Astrocyte of the hippocampus (primary cell): ENCODE data around the gene TPPP.

Experiments
- DNase-seq: peaks from one replicate; pipeline ENCODE4 v3.0.0; 2011; ENCODE audit warnings: low read depth, low spot score

The TPPP gene

GRCh38 chr5:665541-665955 is 27.6 kb downstream of the TPPP start:
- DNase-seq: no peak

GRCh38 chr5:664994-665360 is 28.2 kb downstream of the TPPP start:
- DNase-seq: no peak

- DNase-seq: no peak
Measured at GRCh38 chr5:664343-664993, 28.7 kb downstream of the TPPP start.

GRCh38 chr5:663436-664342 is 29.5 kb downstream of the TPPP start:
- no peak for DNase-seq

GRCh38 chr5:662751-663435 is 30.3 kb downstream of the TPPP start:
- DNase-seq: no peak

- DNase-seq: no peak
Measured at GRCh38 chr5:661891-662750, 31.0 kb downstream of the TPPP start.

GRCh38 chr5:660491-661030 is 32.6 kb downstream of the TPPP start:
- DNase-seq: no peak

GRCh38 chr5:659496-660263 is 33.5 kb downstream of the TPPP start:
- no peak for DNase-seq

- DNase-seq: no peak
Measured at GRCh38 chr5:658103-658502, 35.0 kb downstream of the TPPP start.

GRCh38 chr5:657570-657969 is 35.6 kb downstream of the TPPP start:
- peak; percentile 83 for DNase-seq

- DNase-seq: no peak
Measured at GRCh38 chr5:655406-655805, 37.7 kb downstream of the TPPP start.

- DNase-seq: no peak
Measured at GRCh38 chr5:654071-654778, 38.9 kb downstream of the TPPP start.

GRCh38 chr5:652773-653350 is 40.3 kb downstream of the TPPP start:
- DNase-seq: no peak

GRCh38 chr5:652023-652515 is 41.1 kb downstream of the TPPP start:
- no peak for DNase-seq

GRCh38 chr5:651296-652022 is 41.7 kb downstream of the TPPP start:
- DNase-seq: no peak

- DNase-seq: no peak
Measured at GRCh38 chr5:647727-648126, 45.4 kb downstream of the TPPP start.

- DNase-seq: no peak
Measured at GRCh38 chr5:647311-647710, 45.8 kb downstream of the TPPP start.

GRCh38 chr5:646396-647201 is 46.6 kb downstream of the TPPP start:
- DNase-seq: no peak
